ENCODE data around the gene MAGI1. TPM values are rescaled to one million over a fixed set of nuclear protein-coding genes. Genes with fewer than 3 reads are reported as not detected.

MAGI1 gene
- total RNA-seq, 1 experiment from 2014 or later: 0.77 TPM

- in situ Hi-C loops (cut with HindIII; ENCODE audit: low pct_unique_long_range_greater_than_20kb, low sequenced_read_pairs): no loop called here
- DNase-seq (ENCODE audit: low read depth, low spot score): peak; percentile 6
Observed at GRCh38 chr3:65717676-65718346, 320.9 kb downstream of the MAGI1 start.

- in situ Hi-C loops (cut with HindIII; ENCODE audit: low pct_unique_long_range_greater_than_20kb, low sequenced_read_pairs): no loop called here
- no peak for DNase-seq (ENCODE audit: low read depth, low spot score)
Observed at GRCh38 chr3:65716071-65716751, 322.5 kb downstream of the MAGI1 start.

DNA sequence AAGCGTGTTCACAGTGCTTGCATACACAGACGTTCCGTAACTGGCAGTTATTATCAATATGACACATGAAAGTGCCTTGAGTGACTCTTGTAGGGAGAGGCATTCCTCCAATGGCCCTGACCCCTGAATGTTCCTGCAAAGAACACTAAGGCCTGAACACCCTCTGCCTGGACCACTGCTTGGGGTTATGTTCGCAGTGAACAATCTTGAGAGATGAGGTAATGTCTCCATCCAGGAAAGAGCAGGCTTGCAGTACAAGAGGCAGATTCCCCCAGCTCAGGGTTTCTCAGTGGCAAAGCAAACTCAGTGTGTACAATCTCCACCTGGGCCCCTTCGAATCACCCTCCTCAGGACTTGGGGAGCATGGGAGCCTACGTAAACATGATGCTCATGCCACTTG lies 324.6 kb downstream of the MAGI1 start:
- no peak for DNase-seq (ENCODE audit: low read depth, low spot score)
- in situ Hi-C loops (cut with HindIII; ENCODE audit: low pct_unique_long_range_greater_than_20kb, low sequenced_read_pairs): no loop called here

DNA sequence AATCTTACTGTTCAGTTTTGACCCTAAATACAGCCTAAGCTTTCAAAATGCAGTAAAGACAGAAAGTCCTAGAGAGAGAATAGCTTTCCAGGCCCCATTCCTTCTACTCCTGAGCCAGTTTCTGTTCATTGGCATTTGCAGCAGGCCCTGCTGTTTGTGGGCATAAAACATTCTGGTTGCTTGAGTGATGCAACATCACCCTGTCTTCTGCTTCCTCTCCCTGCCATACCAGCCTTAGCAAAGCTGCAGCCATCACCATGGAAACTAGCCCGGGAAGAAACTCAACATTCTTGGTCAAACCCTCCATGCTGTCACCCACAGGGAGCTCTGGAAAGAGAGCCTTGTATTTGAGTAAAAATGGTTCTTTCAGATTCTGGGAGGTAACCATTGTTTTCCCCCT lies 325.7 kb downstream of the MAGI1 start:
- in situ Hi-C loops (cut with HindIII; ENCODE audit: low pct_unique_long_range_greater_than_20kb, low sequenced_read_pairs): no loop called here
- no peak for DNase-seq (ENCODE audit: low read depth, low spot score)

- DNase-seq (ENCODE audit: low read depth, low spot score): no peak
- in situ Hi-C loops (cut with HindIII; ENCODE audit: low pct_unique_long_range_greater_than_20kb, low sequenced_read_pairs): no loop called here
Observed at GRCh38 chr3:65712140-65712539, 326.6 kb downstream of the MAGI1 start.

GRCh38 chr3:65706776-65707568 lies 331.7 kb downstream of the MAGI1 start:
- in situ Hi-C loops (cut with HindIII; ENCODE audit: low pct_unique_long_range_greater_than_20kb, low sequenced_read_pairs): no loop called here
- no peak for DNase-seq (ENCODE audit: low read depth, low spot score)

GRCh38 chr3:65706301-65706700 lies 332.4 kb downstream of the MAGI1 start:
- in situ Hi-C loops (cut with HindIII; ENCODE audit: low pct_unique_long_range_greater_than_20kb, low sequenced_read_pairs): no loop called here
- DNase-seq (ENCODE audit: low read depth, low spot score): no peak

DNA sequence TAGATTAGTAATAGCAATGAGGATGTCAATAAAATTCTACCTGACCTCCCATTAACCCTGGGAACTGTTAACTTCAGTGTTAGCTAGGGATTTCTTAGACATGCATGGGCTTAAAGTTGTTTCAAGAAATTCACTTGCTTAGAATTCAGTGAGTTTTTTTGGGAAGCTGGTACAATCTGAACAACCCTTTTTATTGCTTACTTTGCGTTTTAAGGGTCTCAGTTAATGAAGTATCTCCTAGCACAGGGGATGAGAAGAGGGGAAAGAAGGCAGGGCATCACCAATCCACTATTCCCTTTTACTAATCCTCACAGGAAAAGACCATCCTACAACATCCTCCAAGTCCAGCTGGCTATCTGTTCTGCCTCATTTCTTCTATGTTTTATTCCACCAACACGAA lies 334.9 kb downstream of the MAGI1 start:
- in situ Hi-C loops (cut with HindIII; ENCODE audit: low pct_unique_long_range_greater_than_20kb, low sequenced_read_pairs): no loop called here
- DNase-seq (ENCODE audit: low read depth, low spot score): no peak

- in situ Hi-C loops (cut with HindIII; ENCODE audit: low pct_unique_long_range_greater_than_20kb, low sequenced_read_pairs): no loop called here
- no peak for DNase-seq (ENCODE audit: low read depth, low spot score)
Observed at GRCh38 chr3:65703026-65703425, 335.7 kb downstream of the MAGI1 start.

GRCh38 chr3:65702202-65702601 lies 336.5 kb downstream of the MAGI1 start:
- DNase-seq (ENCODE audit: low read depth, low spot score): no peak
- in situ Hi-C loops (cut with HindIII; ENCODE audit: low pct_unique_long_range_greater_than_20kb, low sequenced_read_pairs): no loop called here

GRCh38 chr3:65701516-65701915 lies 337.2 kb downstream of the MAGI1 start:
- in situ Hi-C loops (cut with HindIII; ENCODE audit: low pct_unique_long_range_greater_than_20kb, low sequenced_read_pairs): no loop called here

DNA sequence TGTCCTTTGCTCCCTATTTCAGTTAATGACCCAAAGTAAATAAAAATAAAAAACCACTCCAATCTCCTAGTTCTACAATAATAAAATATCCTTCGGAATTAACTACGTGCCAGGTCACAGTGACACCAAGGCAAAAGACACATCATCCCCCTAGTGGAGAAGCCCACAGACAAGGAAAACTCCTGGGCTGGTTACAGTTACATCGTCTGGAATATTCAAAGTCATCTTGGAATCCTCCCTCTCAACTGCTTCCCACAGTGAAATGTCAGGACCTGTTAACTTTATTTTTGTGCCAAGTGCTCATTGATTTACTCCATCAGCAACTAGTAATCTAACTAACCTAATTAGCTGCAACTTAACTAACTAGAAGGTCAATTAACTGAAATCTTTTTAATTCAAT lies 349.3 kb downstream of the MAGI1 start:
- in situ Hi-C loops (cut with HindIII; ENCODE audit: low pct_unique_long_range_greater_than_20kb, low sequenced_read_pairs): no loop called here
- DNase-seq (ENCODE audit: low read depth, low spot score): no peak

More at GRCh38 chr3:65701516-65701915, 337.2 kb downstream of the MAGI1 start:
- DNase-seq (ENCODE audit: low read depth, low spot score): no peak

DNA sequence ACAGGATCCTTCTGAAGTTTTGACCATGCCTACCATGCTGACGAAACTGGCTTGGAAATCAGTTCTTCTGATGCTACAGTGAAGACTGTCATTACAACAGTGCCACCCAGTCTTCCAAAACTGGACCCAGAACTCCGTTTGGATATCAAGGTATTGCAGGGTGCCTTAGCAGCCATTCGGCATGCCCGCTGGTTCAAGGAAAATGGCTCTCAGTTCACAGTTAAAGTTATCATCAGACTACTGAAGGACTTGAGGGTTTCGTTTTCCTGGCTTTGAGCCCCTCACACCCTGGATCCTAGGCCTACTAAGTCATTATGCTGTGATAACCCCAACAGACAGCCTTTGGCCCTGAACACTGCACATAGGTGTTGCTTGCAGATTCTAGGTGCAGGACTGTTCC lies 351.0 kb downstream of the MAGI1 start:
- in situ Hi-C loops (cut with HindIII; ENCODE audit: low pct_unique_long_range_greater_than_20kb, low sequenced_read_pairs): no loop called here

GRCh38 chr3:65685621-65686235 lies 353.0 kb downstream of the MAGI1 start:
- in situ Hi-C loops (cut with HindIII; ENCODE audit: low pct_unique_long_range_greater_than_20kb, low sequenced_read_pairs): no loop called here
- no peak for DNase-seq (ENCODE audit: low read depth, low spot score)

More for the DNA sequence above, 351.0 kb downstream of the MAGI1 start:
- DNase-seq (ENCODE audit: low read depth, low spot score): no peak

GRCh38 chr3:65678516-65678915 lies 360.2 kb downstream of the MAGI1 start:
- DNase-seq (ENCODE audit: low read depth, low spot score): no peak
- in situ Hi-C loops (cut with HindIII; ENCODE audit: low pct_unique_long_range_greater_than_20kb, low sequenced_read_pairs): no loop called here

- DNase-seq (ENCODE audit: low read depth, low spot score): no peak
- in situ Hi-C loops (cut with HindIII; ENCODE audit: low pct_unique_long_range_greater_than_20kb, low sequenced_read_pairs): no loop called here
Observed at GRCh38 chr3:65677486-65678010, 361.2 kb downstream of the MAGI1 start.

DNA sequence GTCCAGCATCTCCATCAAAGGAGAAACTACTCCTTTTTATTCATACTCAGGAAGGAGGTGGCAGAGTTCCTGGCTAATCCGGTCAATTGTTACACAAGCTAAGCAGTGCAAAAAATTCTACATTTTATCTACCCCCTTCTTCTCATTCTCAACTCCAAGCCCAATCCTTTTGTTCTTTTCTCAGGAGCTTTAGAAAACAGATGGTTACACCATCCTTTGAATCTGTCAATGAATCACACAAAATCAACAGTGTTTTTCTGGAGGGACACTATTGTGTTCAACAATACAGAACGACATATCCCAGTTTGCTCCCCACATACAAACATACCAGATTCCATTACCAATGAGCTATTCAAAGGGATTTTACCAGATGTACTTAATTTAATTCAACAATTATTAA lies 362.1 kb downstream of the MAGI1 start:
- in situ Hi-C loops (cut with HindIII; ENCODE audit: low pct_unique_long_range_greater_than_20kb, low sequenced_read_pairs): no loop called here

DNA sequence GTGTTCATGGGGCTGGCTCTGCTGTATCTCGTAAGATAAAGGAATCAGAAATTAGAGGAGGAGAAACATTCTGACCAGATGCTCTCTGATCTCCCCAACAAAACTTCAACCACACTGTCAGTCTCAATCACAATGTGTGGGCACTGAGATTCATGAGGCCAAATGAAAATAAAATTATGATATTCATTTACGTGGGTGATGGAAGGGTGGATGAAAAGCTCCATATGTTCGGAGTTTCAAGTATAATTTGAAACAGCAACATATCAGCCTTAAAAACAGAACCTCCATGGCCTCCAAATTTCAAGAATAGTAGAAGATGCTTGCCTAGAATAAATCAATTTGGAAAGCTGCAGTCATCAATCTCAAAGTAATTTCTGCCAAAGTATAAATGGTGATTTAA lies 363.7 kb downstream of the MAGI1 start:
- no peak for DNase-seq (ENCODE audit: low read depth, low spot score)
- in situ Hi-C loops (cut with HindIII; ENCODE audit: low pct_unique_long_range_greater_than_20kb, low sequenced_read_pairs): no loop called here

More for the DNA sequence above, 362.1 kb downstream of the MAGI1 start:
- DNase-seq (ENCODE audit: low read depth, low spot score): no peak
